ENCODE data around the gene NACA. TPM values are rescaled to one million over a fixed set of nuclear protein-coding genes. Genes with fewer than 3 reads are reported as not detected.
A peak's percentile ranks its signal among the peaks of the same experiment; 100 is the strongest.

The NACA gene
- total RNA-seq, 1 donor from 2014 or later: 673 TPM

DNA sequence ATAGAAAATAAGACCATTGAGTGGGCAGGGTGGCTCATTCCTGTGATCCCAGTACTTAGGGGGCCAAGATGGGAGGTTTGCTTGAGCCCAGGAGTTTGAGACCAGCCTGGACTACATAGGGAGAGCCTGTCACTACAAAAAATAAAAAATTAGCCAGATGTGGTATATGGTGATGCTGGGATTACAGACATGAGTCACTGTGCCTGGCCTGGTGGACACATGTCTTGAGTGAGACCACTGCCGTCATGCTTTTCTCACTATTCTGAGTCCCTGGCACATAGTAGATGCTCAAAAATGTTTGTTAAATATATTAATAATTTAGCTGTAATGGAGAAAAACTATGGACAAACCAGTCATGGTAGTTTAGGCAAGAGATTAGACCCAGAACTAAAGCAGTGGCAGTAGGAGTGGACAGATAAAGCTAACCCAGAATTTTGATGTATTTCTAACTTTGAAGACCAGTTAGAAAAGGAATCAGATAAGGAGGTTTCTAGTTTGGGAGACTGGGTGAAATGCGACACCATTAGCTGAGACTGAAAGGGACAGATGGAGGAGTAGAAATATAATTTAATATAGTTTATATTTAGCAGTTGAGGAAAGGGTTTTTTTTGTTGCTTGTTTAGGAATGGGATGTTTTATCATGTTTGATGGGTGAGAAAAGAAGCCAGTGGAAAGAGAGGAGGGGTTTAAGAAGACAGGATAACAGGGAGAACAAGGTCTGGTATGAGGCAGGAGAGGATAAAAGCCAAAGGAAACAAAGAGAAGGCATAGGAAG lies 29.6 kb downstream of the NACA start:
- H3K27ac ChIP-seq: no peak overlapping the region
- intact Hi-C loops (cut with DNase I): no loop called here
- H3K4me3 ChIP-seq: no peak overlapping the region
- no peaks in the 10 kb centered on the region for H3K4me1 ChIP-seq
- DNase-seq: no peak
- no peaks in the 10 kb centered on the region for H3K36me3 ChIP-seq
- no peak for ATAC-seq
- no peaks in the 10 kb centered on the region for H3K9me3 ChIP-seq
- H3K27me3 ChIP-seq (ENCODE audit: low read depth): no peaks in the 10 kb centered on the region
- TF ChIP-seq, protein P1, sequence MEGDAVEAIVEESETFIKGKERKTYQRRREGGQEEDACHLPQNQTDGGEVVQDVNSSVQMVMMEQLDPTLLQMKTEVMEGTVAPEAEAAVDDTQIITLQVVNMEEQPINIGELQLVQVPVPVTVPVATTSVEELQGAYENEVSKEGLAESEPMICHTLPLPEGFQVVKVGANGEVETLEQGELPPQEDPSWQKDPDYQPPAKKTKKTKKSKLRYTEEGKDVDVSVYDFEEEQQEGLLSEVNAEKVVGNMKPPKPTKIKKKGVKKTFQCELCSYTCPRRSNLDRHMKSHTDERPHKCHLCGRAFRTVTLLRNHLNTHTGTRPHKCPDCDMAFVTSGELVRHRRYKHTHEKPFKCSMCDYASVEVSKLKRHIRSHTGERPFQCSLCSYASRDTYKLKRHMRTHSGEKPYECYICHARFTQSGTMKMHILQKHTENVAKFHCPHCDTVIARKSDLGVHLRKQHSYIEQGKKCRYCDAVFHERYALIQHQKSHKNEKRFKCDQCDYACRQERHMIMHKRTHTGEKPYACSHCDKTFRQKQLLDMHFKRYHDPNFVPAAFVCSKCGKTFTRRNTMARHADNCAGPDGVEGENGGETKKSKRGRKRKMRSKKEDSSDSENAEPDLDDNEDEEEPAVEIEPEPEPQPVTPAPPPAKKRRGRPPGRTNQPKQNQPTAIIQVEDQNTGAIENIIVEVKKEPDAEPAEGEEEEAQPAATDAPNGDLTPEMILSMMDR (IDR thresholded peaks at IDR 0.05): no peak

DNA sequence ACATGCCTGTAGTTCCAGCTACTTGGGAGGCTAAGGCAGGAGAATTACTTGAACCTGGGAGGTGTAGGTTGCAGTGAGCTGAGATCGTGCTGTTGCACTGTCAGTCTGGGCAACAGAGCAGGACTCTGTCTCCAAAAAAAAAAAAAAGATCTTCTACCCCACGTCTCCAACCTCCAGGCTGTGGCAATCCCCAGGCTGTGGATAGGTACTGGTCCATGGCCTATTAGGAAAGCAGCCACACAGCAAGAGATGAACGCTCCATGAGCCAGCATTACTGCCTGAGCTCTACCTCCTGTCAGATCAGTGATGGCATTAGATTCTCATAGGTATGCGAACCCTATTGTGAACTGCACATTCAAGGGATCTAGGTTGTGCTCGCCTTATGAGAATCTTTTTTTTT lies 30.9 kb downstream of the NACA start:
- Histone ChIP-seq H3K27ac (no peak overlapping the region), H3K9me3 (no peaks in the 10 kb centered on the region), H3K4me3 (no peak overlapping the region), H3K4me1 (peaks cover 3% of the 10 kb centered on the region), H3K27me3 (ENCODE audit: low read depth) (no peaks in the 10 kb centered on the region), H3K36me3 (no peaks in the 10 kb centered on the region)
- no peak for DNase-seq
- TF ChIP-seq, protein P1 (IDR thresholded peaks at IDR 0.05): no peak
- no peak for ATAC-seq
- intact Hi-C loops (cut with DNase I): no loop called here

DNA sequence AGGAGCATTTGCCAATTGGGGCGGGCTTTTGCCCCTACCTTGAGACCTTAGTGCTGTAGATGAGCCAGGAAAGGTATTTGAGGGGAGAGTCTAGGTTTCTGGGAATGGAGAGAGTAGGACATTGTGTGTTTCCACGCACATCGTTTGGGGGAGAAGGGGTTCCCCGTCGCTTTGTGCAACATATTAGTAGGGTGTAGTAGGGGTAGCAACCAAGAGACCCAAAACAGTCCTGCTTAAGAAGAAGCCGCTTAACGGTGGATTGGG lies 36.3 kb downstream of the NACA start:
- Histone ChIP-seq H3K27me3 (ENCODE audit: low read depth) (no peaks in the 10 kb centered on the region), H3K4me1 (peaks cover 37% of the 10 kb centered on the region), H3K9me3 (no peaks in the 10 kb centered on the region), H3K36me3 (no peaks in the 10 kb centered on the region), H3K4me3 (peak overlapping the region; percentile 99), H3K27ac (peak overlapping the region; percentile 99)
- intact Hi-C loops (cut with DNase I): no loop called here
- TF ChIP-seq, protein P1 (IDR thresholded peaks at IDR 0.05): no peak
- peak; percentile 53 for DNase-seq
- no peak for ATAC-seq

DNA sequence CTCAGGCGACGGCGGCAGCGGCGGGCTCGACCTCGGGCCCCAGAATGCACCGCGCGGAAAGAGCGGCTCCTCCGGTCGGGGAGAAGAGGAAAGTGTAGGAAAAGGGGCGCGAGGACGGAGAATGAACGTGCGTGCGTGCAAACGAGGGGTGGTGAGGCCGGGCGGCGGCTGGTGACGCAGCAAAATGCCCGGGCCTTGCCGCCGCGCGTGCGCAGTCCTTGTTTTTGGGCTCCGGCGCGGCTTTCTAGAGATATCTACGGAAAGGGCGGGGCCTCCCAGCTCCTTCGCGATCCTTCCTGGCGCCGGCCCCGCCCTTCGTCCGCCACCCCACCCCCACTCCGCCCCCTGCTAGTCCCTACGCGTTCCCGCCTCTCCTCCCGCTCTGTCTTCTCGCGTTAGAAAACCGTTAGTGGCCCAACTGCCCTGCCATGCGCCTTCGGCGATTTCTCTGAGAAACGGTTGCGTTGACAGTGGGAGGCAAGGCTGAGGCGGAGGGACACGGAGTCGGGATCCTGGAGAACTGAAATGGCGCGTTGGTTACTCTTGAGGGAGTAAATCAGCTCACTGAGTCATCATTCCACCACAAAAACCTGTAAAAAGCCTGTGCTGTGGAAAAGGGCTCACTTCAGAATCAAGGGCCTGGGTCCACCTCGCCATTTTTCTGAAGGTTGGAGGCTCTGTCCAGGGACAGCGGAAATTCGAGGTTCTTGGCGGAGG lies 36.8 kb downstream of the NACA start, which contains the start of gene PTGES3:
TSS of gene PTGES3 (minus strand) at position 156 of the 717 bp plus-strand sequence. CDS start 285 bp downstream, outside the sequence.
- peaks cover 41% of the 10 kb centered on the region for H3K4me1 ChIP-seq
- no peaks in the 10 kb centered on the region for H3K36me3 ChIP-seq
- peak within 1 kb of the TSS; percentile 99 for H3K4me3 ChIP-seq
- H3K27ac ChIP-seq: peak within 1 kb of the TSS; percentile 99
- peak; percentile 99 for DNase-seq
- peak; percentile 93 to 98 for ATAC-seq
- TF ChIP-seq, protein P1 (IDR thresholded peaks at IDR 0.05): no peak
- no peaks in the 10 kb centered on the region for H3K27me3 ChIP-seq (ENCODE audit: low read depth)
- intact Hi-C loops (cut with DNase I): no loop called here
- no peaks in the 10 kb centered on the region for H3K9me3 ChIP-seq

DNA sequence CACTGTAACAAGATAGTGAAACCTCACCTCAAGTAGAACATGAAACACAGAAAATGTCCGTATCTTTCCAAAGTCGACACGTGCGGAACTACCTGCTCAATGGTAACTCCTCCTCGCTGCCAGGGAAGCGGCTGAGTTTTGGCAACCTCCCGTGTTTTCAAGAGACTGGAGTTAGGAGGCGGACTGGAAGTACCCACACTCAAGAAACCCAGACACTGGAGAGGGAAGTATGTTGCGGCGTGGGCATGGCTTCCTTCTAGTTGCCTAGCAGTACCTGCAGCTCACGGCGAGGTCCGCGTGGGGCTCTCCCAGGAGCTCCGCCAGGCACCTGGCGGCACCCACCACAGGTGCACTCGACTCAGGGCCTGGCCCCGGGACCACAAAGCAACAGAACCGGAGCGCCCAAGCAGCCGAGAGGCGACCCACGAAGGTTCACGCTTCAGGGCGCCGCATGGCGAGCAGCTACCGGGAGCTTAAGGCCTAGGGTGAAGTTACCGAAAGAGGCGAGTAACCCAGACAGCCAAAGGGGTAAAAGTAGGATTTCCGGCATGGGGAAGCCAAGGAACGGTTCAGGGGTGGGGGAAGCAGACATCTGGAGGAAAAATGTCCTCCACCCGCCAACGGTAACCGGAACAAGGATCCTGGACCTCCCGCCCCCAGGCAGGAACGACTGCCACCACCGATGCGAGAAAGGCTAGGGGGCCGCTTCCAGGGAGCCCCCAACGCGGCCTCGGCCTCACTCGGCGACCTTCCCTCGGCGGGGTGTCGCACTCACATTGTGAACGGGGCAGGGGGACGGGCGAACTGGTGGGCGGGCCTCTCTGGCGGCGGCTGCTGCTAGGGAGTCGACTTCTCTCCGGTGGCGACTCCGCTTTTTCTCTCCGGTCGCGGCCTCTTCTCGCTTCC lies 37.6 kb downstream of the NACA start:
- intact Hi-C loops (cut with DNase I): no loop called here
- H3K27ac ChIP-seq: peak overlapping the region; percentile 99
- DNase-seq (peak; percentile 90), ATAC-seq (peak; percentile 66 to 70)
- peak overlapping the region; percentile 99 for H3K4me3 ChIP-seq
- TF ChIP-seq, protein P1 (IDR thresholded peaks at IDR 0.05): no peak
- H3K9me3 ChIP-seq: no peaks in the 10 kb centered on the region
- no peaks in the 10 kb centered on the region for H3K36me3 ChIP-seq
- no peaks in the 10 kb centered on the region for H3K27me3 ChIP-seq (ENCODE audit: low read depth)
- H3K4me1 ChIP-seq: peaks cover 49% of the 10 kb centered on the region

Data from lower lobe of right lung (tissue), 2 donors.